Globus pallidus (tissue), 1 donor: ENCODE data around the gene ABCF2.

ENCODE experiments used
- DNase-seq: peaks from one replicate; pipeline ENCODE4 v3.0.0-alpha.2; 2015; ENCODE audit warnings: low spot score

ABCF2 gene

DNA sequence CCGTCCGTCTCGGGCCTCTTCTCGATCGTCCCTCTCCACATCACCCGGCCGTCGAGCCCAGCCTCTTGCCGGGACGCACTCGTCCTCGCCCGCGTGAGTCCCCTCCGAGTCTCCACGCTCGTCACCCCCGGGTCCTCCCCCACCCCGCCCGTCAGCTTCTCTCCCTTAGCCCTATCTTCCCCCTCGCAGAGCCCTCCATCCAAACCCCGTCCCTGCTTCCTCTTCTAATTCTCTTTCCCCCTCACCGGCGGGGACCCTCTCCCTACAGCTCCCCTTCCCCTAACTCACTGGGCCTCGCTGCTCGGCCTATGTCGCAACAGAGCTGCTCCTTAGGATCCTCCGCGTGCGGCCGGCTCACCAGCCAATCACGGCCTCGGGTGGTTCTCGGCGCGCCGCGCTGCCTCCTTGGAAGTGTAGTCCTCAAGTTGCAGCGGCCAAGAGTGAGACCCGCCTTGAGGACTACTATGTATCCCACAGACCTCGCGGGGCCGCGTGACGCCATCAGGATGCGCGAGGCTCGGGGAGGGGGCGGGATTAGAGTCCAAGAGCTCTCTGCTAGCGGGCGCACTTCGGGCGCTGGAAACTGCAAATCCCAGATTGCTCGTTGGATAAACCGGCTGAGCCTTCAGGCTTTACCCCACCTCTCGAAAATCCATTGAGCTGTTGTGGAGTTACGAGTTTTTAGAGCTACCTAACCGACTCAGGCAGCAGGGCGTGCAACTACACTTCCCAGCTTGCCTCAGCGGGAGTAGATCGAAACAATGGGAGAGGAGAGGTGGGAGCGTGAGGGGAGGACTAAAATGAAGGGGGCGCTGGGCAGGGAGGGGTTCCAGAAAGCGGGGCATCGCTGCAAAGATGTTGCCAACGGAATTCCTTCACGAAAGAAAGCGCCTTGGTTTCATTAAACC, at the start of gene ABCF2:
Gene ABCF2, minus strand, starts transcription at position 331 of the 908 bp plus-strand sequence. CDS start 747 bp downstream, outside the sequence.
- peak; percentile 98 for DNase-seq

DNA sequence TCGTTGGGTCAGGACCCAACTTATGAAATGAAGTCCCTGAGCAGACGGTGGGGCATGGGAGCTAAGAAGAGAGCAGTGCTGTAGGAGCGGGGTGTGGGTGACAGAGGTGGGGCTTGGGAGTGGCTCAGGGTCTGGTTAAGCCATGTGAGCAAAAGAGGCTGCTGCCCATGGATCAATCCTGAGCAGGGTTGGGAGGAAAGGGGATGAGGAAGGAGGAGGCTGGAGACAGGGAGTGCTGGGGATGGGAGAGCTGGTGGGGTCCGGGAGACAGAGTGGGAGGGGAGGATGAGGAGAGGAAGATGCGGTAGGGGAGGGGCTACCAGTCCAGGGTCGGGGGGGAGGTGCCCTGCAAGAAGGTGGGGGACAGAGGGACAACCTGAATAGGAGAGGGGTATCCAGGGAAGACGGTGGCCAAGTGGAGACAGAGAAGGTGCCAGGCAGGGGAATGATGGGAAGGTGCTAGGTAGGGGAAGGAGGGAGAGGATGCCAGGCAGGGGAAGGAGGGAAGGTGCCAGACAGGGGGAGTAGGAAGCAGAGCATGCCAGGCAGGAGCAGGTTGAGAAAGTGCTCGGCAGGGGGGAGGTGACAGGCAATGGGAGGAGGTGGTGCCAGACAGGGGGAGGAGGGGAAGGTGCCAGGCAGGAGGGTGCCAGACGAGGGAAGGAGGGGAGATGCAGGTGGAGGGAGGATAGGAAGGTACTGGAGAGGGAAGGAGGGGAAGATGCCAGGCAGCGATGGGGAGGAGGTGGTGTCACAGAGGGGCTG, 49.0 kb upstream of the ABCF2 start:
- DNase-seq: no peak

DNA sequence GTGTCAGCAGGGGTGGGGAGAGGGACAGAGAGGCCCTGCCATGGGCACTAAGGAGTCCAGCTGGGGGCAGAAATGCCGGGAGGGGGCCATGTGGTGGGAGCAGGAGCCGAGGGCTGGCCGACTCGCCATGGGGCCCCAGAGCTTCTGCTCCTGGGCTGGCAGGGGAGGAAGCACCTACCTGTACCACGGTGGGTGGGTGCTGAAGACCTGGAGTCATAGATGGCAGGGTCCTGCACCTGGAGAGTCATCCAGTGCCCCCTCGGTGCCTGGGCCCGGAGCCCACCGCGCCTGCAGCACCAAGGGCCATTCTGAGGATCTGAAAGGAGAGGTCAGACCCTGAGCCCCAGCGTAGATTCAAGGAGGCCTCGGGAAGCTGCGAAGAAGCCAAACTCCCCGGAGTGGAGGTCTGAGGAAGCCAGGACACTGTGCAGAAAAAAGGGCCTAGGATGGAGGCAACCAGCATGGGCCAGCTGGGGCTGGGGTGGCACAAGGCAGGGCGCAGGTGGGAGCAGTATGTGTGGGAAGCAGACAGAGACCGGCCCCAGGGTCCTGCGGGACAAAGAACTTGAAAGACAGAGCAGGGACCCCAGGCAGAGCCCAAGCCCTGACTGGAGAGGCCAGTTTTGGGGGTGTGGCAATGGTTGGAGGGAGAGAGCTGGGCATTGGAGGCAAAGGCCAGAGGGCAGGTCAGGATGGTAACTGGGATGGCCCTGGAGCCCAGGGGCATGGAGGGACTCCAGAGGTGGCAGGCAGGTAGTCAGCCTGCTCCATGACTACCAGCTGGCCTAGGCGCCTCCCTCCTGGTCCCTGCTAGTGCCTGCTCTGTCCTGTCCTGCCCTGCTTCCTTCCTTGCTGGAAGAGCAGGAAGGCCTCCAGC, 48.2 kb upstream of the ABCF2 start:
- DNase-seq: no peak

DNA sequence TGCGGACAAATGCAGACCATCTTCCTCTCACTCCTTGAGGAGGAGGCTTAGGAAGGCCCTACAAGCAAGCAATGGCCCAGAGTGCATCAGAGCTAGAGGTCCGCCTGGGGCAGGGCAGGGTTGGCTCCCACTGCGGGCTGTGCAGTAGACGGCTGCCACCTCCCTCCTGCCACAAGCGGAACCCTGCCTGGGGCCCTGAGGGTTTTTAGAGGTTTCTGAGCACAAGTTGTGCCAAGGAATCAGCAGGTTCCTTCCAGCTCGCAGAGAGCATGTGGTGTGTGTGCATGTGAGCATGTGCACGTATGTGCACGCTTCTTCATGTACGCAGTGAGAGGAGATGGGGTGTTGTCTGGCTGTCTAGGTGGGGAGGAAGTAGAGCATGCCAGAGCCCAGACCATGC, 47.4 kb upstream of the ABCF2 start:
- DNase-seq: no peak

DNA sequence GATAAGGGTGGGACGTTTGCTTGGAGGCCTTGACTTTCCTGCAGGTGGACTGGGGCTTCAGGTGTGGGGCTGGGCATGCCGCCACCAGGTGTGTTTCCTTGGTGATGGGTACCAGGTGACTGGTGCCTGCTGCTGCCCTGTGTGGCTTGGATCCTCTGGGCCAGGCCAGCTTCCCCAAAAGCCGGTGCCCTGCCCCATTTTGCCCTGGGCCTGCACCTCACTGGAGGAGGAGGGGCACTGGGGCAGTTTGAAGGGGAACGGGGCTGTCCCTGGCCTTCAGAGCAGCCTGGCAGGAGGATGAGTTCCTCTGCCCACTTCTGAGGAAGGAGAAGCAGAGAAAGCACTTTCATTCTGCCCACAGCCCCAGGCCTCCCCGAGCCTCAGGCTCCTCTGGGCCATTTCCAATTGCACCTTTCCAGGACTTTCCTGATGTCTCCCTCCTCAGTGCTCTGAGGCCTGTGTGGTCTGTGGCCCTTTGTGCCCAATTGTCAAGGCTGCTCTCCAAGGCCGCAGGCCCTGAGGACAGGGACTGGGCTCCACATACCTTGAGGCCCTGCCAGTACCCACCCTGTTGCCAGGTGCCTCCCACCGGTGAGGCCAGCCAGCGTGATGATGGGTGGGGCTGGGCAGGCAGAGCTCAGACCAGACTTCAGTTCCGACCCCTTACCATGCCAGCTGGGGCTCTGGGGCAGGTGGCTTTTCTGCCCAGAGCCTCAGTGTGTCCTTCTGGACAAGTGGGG, 46.8 kb upstream of the ABCF2 start:
- no peak for DNase-seq

- no peak for DNase-seq
These were observed 45.9 kb upstream of the ABCF2 start for GRCh38 chr7:151272877-151273276.

DNA sequence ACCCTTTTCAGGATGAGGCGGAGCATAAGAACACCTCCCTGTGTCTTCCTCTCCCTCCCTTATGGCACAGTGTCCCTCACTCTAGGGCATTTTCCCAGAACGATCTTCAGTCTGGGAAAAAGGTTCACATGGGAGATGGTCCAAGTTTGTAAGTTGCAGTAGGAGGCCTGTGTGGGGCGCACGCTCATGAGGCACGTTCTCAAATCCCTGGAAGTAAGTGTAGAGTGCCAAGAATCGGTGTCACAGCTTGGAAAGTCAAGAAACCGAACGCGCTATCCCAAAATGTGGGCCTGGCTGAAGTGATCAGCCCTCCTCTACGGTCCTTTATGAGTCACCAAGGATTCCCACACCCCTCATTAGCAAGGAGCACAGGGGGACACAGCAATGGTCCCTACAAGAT, 45.4 kb upstream of the ABCF2 start:
- no peak for DNase-seq

DNA sequence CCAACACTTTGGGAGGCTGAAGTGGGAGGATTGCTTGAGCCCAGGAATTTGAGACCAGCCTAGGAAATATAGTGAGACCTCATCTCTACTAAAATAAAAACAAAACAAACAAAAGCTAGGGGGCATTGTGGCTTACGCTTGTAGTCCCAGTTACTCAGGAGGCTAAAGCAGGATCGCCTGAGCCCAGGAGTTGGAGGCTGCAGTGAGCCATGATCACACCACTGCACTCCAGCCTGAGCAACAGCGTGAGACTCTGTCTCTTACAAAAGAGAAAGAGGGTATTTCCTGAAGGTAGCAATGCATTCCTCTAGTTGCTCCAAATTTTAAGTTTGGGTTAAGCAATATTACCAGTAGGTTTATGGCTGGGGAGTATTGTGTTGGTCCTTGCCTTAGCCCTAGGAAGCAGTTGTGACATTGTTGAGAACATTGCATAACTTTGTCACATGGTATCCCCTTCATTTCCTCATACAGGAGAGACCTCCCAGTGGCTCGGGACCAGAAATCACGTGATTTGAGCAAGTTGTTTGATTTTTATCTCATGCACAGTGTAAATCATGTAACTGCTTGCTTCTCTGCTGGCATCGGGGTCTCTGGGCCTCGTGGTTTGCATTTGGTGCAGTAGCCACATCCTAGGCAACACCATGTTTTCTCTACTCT, 44.8 kb upstream of the ABCF2 start:
- peak; percentile 44 for DNase-seq

DNA sequence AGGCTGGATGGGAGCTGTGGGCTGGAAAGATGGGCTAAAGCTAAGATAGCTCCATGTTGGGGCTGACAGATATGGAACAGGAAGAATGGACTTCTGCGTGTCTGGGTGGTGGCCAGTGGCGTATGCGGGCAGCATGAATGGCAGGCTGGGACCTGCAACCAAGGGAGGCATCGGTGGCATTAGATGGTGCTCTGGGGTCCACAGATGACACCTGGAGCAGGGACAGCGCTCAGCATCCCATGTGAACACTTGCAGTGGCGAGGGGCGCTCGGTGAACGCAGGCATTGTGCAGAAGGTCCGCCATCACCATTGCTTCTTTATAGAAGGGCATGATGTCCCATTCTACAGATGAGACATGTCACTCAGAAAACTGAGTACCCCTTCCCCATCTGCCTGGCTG, 42.5 kb upstream of the ABCF2 start:
- DNase-seq: no peak

DNA sequence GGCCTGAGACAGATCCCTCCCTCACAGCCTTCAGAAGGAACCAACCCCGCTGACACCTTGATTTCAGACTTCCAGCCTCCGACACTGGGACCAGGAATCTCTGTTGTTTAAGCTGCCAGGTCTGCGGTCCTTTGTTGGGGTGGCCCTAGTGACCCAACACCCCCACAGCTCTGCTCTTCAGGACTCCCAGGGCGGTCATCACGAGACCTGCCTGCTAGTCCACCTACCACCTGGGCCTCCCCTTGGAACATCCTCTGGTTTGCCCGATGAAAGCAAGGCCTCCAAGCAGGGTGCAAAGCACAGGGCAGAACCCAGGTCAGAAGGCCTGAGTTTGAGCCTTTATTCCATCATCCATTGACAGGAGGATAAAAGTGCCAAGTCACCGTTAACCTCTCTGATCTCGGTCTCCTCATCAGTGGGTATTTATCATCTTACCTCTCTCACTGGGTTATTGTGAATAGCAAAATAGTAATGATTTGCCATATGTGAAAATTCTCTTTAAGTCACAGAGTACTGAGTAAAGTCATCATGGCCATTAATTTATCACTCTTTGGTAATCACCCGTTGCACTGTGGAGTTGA, 38.4 kb upstream of the ABCF2 start:
- no peak for DNase-seq

DNA sequence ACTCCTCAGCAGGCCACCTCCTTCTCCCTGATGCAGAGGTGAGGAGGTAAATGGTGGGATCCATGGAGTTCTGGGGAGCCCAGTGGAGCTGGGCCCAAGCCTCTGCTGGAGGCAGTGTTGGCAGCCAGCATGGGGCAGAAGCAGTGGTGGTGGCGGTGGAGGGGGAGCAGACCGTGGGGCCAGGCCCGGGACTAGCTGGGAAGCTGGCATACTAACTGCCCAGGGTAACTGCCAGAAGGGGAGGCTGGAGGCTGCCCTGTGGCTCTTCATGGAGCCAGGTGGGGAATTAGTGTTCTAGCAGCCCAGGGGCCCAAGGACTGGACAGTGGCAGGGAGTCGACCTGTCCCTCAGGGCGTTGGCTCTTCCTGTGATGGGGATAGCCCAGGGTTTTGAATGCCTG, 37.6 kb upstream of the ABCF2 start:
- DNase-seq: no peak

- no peak for DNase-seq
These were observed 34.5 kb upstream of the ABCF2 start for GRCh38 chr7:151261529-151261928.

DNA sequence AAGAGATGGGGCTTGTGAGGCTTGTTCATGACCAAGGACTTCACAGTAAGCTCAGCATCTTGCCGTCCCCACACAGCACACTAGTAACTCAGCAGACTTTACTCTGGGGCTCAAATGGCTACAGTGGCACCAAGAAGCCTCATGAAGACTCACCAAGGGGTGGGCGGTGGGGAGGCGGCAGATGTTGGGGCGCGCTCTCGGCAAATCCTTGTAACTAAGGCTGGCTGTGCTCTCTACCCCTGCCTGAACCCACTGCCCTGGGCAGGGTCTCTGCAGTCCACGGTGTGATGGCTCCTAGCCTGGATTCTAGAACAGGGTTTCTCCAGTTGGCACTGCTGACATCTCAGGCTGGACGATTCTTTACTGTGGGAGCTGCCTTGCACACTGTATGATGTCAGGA, 33.9 kb upstream of the ABCF2 start:
- DNase-seq: no peak

GRCh38 chr7:151260471-151260870, 33.5 kb upstream of the ABCF2 start:
- DNase-seq: no peak

- no peak for DNase-seq
These were observed 31.0 kb upstream of the ABCF2 start for GRCh38 chr7:151257990-151258389.

DNA sequence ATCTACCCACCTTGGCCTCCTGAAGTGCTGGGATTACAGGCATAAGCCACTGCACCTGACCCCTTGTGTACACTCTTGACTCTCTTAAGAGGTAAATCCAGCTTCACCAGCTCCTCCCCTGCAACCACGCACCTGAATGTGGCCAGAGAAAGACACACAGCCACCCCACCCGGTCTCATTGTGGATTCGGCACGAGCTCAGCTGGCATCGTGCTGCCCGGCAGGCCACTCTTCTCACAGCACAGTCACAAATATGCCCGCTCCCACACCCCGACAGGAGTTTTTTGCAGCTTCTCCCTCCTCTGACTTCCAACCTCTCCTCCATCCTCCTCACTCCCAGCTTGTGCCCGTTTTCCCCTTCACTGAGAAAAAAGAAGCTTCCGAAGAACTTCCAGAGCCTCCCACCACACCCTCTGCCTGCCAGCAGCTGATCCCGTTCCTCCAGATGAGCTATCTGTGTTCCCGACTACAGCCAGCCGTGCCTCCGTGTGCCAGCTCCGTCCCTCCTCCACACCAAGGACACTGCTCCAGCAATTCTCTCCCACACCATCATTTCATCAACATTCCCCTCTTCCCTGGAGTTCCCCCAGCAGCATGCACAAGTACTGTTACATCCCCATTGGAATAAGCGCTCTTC, 29.5 kb upstream of the ABCF2 start:
- DNase-seq: no peak

DNA sequence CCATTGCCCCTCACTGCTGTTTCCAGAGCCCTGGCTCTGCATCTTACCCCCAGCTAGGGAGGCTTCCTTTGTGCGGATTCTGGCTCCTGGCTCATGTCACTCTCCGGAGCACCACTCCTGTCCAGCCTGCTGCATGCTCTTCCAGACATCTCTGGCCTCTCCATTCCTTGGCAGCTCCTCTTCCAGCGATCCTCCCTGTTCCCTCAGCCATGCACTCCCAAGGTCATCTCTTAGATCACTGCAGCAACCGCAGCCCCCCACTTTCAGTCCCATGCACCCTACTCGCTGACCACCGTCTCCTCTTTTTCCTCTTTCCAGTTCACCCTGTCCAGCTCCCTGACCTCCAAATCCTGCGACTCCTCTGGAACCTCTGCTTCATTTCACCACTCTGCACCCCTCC, 28.4 kb upstream of the ABCF2 start:
- DNase-seq: no peak

- DNase-seq: no peak
These were observed 27.8 kb upstream of the ABCF2 start for GRCh38 chr7:151254851-151255250.

GRCh38 chr7:151254316-151254715, 27.3 kb upstream of the ABCF2 start:
- no peak for DNase-seq
